UCSD-AML1 (cell line): Measurements from ENCODE around the gene PKD2.

Experiments
- DNase-seq: peaks from one replicate; lab custom pipeline; 2025; ENCODE audit not compliant: unreplicated experiment; lab: John Stamatoyannopoulos, UW

Gene PKD2

DNA sequence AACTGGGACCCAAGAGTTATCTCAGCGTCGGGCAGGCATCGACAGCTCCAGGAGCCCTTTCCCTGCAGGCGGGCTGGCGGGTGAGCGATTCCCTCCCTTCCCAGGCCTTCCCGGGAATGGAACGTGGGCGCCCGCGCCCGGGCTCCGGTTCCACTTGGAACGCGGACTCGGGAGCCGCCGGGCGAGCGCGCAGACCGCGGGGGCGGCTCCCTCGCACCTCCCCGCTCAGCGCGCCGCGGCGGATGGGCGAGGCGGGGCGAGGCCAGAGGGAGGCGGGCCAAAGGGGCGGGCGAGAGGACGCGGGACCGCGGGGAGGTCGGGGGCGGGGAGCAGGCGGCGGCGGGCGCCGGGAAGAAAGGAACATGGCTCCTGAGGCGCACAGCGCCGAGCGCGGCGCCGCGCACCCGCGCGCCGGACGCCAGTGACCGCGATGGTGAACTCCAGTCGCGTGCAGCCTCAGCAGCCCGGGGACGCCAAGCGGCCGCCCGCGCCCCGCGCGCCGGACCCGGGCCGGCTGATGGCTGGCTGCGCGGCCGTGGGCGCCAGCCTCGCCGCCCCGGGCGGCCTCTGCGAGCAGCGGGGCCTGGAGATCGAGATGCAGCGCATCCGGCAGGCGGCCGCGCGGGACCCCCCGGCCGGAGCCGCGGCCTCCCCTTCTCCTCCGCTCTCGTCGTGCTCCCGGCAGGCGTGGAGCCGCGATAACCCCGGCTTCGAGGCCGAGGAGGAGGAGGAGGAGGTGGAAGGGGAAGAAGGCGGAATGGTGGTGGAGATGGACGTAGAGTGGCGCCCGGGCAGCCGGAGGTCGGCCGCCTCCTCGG is at the start of gene PKD2:
Gene PKD2 (plus strand): TSS at position 332 of the 818 bp plus-strand sequence. CDS start 99 bp downstream, at position 431.
- peak; percentile 85 for DNase-seq

DNA sequence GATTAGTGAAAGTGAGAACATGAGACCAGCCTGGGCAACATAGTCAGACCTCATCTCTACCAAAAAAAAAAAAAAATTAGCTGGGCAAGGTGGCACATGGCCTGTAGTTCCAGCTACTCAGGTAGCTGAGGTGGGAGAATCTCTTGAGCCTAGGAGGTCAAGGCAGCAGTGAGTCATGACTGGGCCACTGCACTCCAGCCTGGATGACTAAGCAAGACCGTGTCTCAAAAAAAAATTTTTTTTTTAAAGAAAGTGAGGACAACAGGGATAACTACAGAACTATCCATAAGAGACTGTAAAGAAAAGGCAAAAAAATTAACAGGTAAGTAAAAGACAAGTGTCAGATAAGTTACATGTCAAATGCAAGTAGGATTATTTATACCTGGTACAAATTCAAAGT is 45.4 kb upstream of the PKD2 start:
- no peak for DNase-seq

GRCh38 chr4:87962398-87963146 is 44.9 kb upstream of the PKD2 start:
- no peak for DNase-seq

DNA sequence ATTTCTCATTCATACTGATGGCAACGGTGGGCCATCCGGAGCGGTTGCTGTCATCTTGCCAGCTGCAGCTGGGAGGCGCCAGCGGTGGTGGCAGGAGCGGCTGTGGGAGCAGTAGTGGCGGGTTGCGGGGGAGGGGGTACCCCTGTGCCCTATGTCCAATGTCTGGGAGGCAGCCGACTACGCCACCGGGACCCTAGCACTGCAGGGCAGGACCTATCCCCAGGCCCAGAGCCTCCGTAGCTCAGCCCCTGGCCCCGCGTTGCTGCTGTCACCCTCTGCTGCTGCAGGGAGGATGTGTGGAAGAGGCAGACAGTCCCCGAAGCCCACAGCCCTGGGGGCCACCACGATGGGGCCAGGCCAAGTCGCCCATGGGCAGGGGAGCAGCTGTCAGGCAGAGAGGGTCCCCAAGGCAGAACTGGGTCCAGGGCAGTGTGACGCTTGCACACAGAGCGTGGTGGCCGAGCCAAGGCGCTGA is 41.9 kb upstream of the PKD2 start:
- no peak for DNase-seq

DNA sequence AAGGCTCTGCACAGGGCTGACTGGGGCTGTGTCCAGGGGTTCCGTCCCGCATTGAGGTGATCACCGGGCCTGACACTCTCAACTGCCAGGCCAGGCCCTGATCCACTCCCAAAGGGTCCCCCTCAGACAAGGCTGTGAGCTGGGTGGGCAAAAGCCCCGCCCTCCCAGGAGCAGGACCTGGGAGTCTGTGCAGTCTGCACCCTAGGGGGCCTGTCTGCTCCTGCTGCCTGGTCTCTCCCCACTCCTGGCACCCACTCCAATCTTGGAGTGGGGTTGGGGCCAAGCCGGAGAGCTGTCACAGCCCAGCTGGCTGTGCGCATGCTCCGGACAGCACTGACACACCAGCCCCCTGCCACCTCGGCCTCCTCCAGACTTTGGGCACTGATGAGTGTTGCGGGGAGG is 41.3 kb upstream of the PKD2 start:
- no peak for DNase-seq

- DNase-seq, result no peak
Measured at GRCh38 chr4:87967193-87967592, 40.2 kb upstream of the PKD2 start.

- DNase-seq, result no peak
Measured at GRCh38 chr4:87970121-87970520, 37.3 kb upstream of the PKD2 start.

DNA sequence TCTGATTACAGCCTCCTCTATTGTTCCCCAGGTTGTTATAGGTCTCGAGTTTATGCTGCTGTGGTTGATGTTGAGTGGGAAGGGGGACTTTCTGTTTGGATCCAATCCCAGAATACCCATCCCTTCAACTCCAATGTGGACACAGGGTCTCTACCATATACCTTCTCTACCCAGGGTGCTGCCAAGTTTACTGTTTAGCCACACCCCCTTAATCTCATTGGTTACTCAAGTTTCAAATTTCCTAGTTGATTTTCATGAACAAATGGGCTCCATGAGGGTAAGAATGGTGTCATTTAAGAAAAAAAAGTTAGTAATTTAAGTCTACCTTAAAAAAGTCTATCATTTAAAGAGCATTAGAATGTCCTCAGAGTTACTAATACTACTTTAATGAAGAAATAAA is 35.6 kb upstream of the PKD2 start:
- DNase-seq, result no peak

DNA sequence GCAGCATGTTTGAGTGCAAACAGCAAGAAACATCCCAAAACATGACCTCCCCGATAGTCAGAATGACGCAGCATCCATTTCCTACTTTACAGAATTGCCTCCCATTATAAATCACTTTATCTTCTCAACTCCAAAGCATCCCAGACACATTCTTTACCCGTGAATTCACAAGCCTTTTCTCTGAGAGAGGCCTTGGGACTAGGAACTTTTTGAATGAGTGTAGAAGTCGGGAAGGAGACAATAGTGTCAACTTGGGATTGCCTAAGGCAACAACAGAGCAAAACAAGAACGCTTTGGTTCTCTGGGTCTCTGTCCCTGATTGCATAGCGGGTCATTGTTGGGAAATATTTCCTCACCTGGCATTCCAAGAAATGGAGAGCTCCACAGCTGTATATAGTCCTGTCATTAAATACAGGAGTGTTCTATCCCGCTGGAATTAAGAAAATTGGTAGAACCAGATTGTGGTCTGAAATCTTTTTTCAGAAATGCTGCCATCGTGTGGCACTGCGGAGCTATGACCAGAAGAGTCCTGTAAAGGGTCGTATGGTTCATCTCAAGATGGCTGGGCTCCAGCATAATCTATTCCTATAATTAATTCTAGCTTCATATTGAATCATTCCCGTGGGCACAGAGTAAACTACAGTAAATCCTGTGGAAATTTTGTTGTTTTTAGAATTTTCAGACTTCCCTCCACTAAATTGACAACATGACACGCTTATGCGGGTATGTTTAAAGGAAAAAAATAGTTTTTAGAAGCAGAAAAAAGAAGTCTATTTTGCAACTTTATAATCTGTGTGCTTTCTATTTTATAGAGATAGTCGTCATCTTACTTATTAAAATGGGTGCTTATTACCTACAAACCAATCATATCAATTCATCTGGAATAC is 33.9 kb upstream of the PKD2 start:
- DNase-seq, result peak; percentile 16

DNA sequence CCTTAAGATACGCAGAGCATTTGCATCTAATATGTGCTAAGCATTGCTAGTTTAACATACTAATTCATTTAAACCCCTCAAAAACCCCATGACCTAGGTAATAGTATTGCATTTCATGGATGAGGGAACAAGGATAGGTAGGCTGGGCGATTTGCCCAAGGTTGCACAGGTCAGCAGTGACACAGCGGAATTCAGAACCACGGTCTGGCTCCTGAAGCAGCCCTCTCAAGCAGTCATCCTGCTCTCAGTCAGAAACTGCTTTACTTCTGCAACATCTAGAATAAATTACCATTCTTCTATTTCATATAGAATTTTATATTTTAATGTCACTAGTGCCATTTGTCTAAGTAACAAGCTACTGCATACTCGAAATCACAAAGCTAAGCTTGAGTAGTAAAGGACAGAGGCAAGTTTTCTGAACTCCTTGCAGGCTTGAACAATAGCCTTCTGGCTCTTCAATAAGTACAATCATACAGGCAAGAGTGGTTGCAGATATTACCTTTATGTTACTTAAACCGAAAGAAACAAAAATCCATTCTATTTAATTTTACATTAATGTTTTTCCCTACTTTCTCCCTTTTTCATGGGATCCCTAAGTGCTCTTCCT is 32.5 kb upstream of the PKD2 start:
- no peak for DNase-seq

DNA sequence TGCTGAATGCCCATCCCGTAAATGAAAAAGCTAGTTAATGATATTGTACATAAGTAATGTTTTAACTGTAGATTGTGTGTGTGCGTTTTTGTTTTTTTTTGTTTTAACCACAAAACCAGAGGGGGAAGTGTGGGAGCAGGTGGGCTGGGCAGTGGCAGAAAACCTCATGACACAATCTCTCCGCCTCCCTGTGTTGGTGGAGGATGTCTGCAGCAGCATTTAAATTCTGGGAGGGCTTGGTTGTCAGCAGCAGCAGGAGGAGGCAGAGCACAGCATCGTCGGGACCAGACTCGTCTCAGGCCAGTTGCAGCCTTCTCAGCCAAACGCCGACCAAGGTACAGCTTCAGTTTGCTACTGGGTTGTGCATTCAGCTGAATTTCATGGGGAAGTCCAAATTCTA is 32.0 kb upstream of the PKD2 start, which contains the start of gene SPP1:
Gene SPP1 (plus strand): TSS at position 249 of the 400 bp plus-strand sequence. CDS start 1,182 bp downstream, outside the sequence.
- peak; percentile 51 for DNase-seq

GRCh38 chr4:87977521-87978278 is 29.7 kb upstream of the PKD2 start:
- DNase-seq, result no peak

DNA sequence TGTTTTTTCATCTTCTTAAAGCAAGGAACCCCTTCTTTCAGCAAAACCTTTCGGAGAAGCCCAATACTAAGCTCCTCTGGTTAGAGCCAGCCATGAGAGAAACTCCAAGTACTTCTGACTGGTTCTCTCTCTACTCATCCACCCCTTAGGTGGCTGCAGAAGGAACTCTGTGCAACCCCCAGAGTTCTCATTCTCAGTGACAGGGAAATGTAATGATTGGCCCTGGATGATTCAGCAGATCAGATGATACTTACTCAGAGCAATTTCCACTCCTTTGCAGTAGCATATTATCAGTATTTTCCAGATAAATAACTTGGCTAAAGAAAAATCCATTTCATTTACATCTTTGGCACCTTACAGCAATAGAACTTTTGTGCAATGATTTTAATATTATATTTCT is 28.8 kb upstream of the PKD2 start:
- DNase-seq, result no peak

DNA sequence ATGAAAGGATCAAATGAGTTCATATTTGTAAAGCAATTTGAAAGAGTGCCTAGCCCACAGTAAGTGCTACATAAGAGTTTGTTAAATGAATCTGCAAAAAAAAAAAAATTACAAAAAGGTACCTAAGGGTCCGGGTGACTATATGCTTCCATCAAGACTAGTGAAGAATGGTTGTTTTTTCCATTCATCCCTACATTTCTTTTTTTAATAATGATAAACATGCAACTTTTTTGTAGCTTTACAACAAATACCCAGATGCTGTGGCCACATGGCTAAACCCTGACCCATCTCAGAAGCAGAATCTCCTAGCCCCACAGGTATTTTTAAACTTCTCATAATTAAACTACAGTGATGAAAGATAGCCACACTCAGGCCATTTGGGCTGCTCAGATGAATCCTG is 27.6 kb upstream of the PKD2 start:
- DNase-seq, result no peak

GRCh38 chr4:87981486-87981885 is 25.9 kb upstream of the PKD2 start:
- no peak for DNase-seq

GRCh38 chr4:87982036-87982435 is 25.4 kb upstream of the PKD2 start:
- DNase-seq, result no peak

DNA sequence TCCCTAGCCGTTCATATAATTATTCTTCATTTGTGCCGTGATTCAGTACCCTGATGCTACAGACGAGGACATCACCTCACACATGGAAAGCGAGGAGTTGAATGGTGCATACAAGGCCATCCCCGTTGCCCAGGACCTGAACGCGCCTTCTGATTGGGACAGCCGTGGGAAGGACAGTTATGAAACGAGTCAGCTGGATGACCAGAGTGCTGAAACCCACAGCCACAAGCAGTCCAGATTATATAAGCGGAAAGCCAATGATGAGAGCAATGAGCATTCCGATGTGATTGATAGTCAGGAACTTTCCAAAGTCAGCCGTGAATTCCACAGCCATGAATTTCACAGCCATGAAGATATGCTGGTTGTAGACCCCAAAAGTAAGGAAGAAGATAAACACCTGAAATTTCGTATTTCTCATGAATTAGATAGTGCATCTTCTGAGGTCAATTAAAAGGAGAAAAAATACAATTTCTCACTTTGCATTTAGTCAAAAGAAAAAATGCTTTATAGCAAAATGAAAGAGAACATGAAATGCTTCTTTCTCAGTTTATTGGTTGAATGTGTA is 24.9 kb upstream of the PKD2 start:
- DNase-seq, result no peak

- no peak for DNase-seq
Measured at GRCh38 chr4:87983996-87984395, 23.4 kb upstream of the PKD2 start.

GRCh38 chr4:87985097-87985886 is 22.1 kb upstream of the PKD2 start:
- peak; percentile 57 for DNase-seq
